OCI-LY7 (cell line): ENCODE measurements around the gene PRF1. TPM values are rescaled to one million over a fixed set of nuclear protein-coding genes. Genes with fewer than 3 reads are reported as not detected.

ENCODE experiments used
- BruUV-seq: library from RNA; stranded (reverse); fragments of 400-500 nt; replicated peaks from 2 replicates; lab custom pipeline; 2021; lab: Mats Ljungman, UMichigan
- CTCF ChIA-PET: fragments of 300-600 bp; sonication (Branson Sonifier 250); formaldehyde crosslinking; loops from one replicate; lab custom pipeline; 2022; ENCODE audit warnings: antibody characterized with exemption; ENCODE audit not compliant: unreplicated experiment; lab: Charles Lee
- POLR2A ChIA-PET: fragments of 300-600 bp; sonication (Branson Sonifier 250); formaldehyde crosslinking; loops from one replicate; lab custom pipeline; 2022; ENCODE audit warnings: antibody characterized with exemption; lab: Charles Lee
- DNase-seq: peaks from one replicate; pipeline ENCODE4 v3.0.0-alpha.2; 2015; ENCODE audit warnings: low spot score
- H2AFZ ChIP-seq: fragments of 200-600 bp; sonication (generic), shearing (Covaris generic); 2 replicates; pipeline ENCODE4 v1.6.1; 2014; ENCODE audit warnings: mild to moderate bottlenecking, antibody characterized with exemption, low read length, moderate library complexity
- H3K27ac ChIP-seq: fragments of 200-600 bp; sonication (generic); 2 replicates; pipeline ENCODE4 v1.5.1; 2014; ENCODE audit warnings: mixed run types, low read depth, mild to moderate bottlenecking, moderate library complexity, low read length, inconsistent platforms; ENCODE audit not compliant: poor library complexity, severe bottlenecking
- H3K36me3 ChIP-seq: fragments of 200-600 bp; sonication (generic); 2 replicates; pipeline ENCODE4 v1.6.1; 2014; ENCODE audit warnings: mild to moderate bottlenecking, antibody characterized with exemption, low read length, moderate library complexity, mixed read lengths; ENCODE audit not compliant: insufficient read depth
- H3K4me1 ChIP-seq: fragments of 200-600 bp; sonication (generic); 2 replicates; pipeline ENCODE4 v1.5.1; 2014; ENCODE audit warnings: mild to moderate bottlenecking, low read length; ENCODE audit not compliant: insufficient read depth, poor library complexity, severe bottlenecking
- H3K4me2 ChIP-seq: fragments of 200-600 bp; sonication (generic); 2 replicates; pipeline ENCODE4 v1.6.1; 2014; ENCODE audit warnings: mild to moderate bottlenecking, low read length
- H3K4me3 ChIP-seq: fragments of 200-600 bp; sonication (generic); 2 replicates; pipeline ENCODE4 v1.5.1; 2014; ENCODE audit warnings: mild to moderate bottlenecking, low read depth, low read length; ENCODE audit not compliant: poor library complexity, severe bottlenecking
- H3K79me2 ChIP-seq: fragments of 200-600 bp; sonication (generic); 2 replicates; pipeline ENCODE4 v1.6.1; 2016; ENCODE audit warnings: low read depth, mild to moderate bottlenecking, low read length, moderate library complexity, mixed read lengths; ENCODE audit not compliant: insufficient read depth
- H3K9me2 ChIP-seq: fragments of 200-600 bp; sonication (generic); 2 replicates; pipeline ENCODE4 v1.6.1; 2016; ENCODE audit warnings: mild to moderate bottlenecking, low read length, mixed read lengths; ENCODE audit not compliant: insufficient read depth
- H3K9me3 ChIP-seq: fragments of 200-600 bp; sonication (generic); 2 replicates; pipeline ENCODE4 v1.6.1; 2014; ENCODE audit warnings: mild to moderate bottlenecking, mixed run types, low read length, mixed read lengths
- H4K20me1 ChIP-seq: fragments of 200-600 bp; sonication (generic); 2 replicates; pipeline ENCODE4 v1.6.1; 2014; ENCODE audit warnings: mild to moderate bottlenecking, antibody characterized with exemption, low read length, moderate library complexity, mixed read lengths; ENCODE audit not compliant: insufficient read depth
- EZH2phosphoT487 ChIP-seq: fragments of 200-600 bp; sonication (generic); IDR thresholded peaks from 2 replicates; pipeline ENCODE4 v1.6.1; 2018; ENCODE audit warnings: low read depth, borderline replicate concordance, mild to moderate bottlenecking, mixed run types, antibody characterized with exemption, low read length, moderate library complexity, mixed read lengths
- intact Hi-C: fragments of 100-400 bp; cut with micrococcal nuclease; formaldehyde crosslinking; loops from one replicate; pipeline ENCODE4 v1.10.0; 2022; ENCODE audit not compliant: unreplicated experiment
- total RNA-seq, 2 experiments: library from RNA; depleted of rRNA in 1 of 2; stranded (reverse); fragments of >200 nt in 1 of 2; shearing (Covaris generic) in 1 of 2; gene quantifications; 2 replicates each; pipeline ENCODE4 v1.2.3, GENCODE V29; 2014 to 2022
- TF ChIP-seq, protein P1 (sequence below): fragments of 200-600 bp; sonication (generic); conservative IDR thresholded peaks from 2 replicates; pipeline ENCODE4 v1.5.1; 2014; ENCODE audit warnings: mild to moderate bottlenecking, antibody characterized with exemption, low read length, moderate library complexity, mixed read lengths

The PRF1 gene
- total RNA-seq, 2 experiments from 2014 or later = 5.8 to 7.0 TPM

DNA sequence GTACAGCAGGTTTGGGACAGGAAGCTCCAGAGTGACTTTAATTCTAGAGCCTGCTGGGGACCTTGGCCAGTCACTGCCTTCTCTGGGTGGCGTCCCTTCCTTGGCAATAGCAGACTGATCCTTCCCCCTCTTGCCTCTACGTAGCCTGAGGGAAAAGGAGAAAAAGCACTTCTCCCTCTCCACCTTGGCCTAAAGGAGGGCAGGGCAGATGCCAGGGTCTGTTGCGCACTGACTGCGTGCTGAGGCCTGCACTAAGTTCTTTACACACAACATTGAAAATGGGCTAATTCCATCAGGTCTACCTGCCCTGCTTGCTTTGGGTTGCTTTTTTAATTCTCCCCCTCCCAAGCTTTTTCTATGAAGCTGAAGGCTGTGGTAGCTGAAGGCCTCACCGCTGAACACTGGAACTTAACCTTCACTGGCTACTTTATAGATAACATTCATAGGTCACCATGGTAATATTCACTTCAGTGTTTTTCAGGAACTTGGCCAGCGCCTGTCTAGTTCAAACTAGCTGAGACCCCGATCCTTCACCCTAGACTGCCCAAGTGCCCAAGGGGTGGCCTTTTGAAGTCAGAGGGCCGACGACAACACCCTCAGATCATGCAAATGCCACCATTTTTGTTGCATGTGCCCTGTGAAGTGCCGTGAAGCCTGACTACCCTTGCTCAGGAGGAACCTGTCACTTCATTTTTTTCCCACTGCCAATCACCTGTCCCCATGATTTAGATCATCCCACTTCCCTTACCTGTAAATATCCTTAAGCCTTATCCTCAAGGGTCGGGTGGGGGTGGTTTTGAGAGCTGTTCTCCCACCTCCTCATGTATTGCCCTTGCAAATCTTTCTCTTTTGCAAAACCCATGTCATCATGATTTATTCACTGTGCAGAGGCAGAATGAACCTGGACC, 28.7 kb downstream of the PRF1 start:
- H3K4me1 ChIP-seq = peaks cover 56% of the 10 kb centered on the region
- no peaks in the 10 kb centered on the region for H3K9me3 ChIP-seq
- H3K9me2 ChIP-seq = no peaks in the 10 kb centered on the region
- H3K79me2 ChIP-seq = no peaks in the 10 kb centered on the region
- peak overlapping the region; percentile 0 for H3K27ac ChIP-seq
- H2AFZ ChIP-seq = no peak overlapping the region
- intact Hi-C loops = no loop called here
- no peak overlapping the region for H3K4me2 ChIP-seq
- no peak overlapping the region for H3K4me3 ChIP-seq
- H4K20me1 ChIP-seq = no peaks in the 10 kb centered on the region
- ChIA-PET CTCF (no interaction called here), POLR2A (interaction anchor here (1.0 to 1.1 kb wide), 2 partner anchors 9 to 12 kb away, joined by 3 read pairs; no protein-coding TSS in a partner anchor)
- no peak for DNase-seq
- BruUV-seq = no TSS peak
- H3K36me3 ChIP-seq = peaks cover 11% of the 10 kb centered on the region; the same call in 1 of the 2 replicates
- no peak for TF ChIP-seq EZH2phosphoT487
- TF ChIP-seq, protein P1, sequence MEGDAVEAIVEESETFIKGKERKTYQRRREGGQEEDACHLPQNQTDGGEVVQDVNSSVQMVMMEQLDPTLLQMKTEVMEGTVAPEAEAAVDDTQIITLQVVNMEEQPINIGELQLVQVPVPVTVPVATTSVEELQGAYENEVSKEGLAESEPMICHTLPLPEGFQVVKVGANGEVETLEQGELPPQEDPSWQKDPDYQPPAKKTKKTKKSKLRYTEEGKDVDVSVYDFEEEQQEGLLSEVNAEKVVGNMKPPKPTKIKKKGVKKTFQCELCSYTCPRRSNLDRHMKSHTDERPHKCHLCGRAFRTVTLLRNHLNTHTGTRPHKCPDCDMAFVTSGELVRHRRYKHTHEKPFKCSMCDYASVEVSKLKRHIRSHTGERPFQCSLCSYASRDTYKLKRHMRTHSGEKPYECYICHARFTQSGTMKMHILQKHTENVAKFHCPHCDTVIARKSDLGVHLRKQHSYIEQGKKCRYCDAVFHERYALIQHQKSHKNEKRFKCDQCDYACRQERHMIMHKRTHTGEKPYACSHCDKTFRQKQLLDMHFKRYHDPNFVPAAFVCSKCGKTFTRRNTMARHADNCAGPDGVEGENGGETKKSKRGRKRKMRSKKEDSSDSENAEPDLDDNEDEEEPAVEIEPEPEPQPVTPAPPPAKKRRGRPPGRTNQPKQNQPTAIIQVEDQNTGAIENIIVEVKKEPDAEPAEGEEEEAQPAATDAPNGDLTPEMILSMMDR = no peak

DNA sequence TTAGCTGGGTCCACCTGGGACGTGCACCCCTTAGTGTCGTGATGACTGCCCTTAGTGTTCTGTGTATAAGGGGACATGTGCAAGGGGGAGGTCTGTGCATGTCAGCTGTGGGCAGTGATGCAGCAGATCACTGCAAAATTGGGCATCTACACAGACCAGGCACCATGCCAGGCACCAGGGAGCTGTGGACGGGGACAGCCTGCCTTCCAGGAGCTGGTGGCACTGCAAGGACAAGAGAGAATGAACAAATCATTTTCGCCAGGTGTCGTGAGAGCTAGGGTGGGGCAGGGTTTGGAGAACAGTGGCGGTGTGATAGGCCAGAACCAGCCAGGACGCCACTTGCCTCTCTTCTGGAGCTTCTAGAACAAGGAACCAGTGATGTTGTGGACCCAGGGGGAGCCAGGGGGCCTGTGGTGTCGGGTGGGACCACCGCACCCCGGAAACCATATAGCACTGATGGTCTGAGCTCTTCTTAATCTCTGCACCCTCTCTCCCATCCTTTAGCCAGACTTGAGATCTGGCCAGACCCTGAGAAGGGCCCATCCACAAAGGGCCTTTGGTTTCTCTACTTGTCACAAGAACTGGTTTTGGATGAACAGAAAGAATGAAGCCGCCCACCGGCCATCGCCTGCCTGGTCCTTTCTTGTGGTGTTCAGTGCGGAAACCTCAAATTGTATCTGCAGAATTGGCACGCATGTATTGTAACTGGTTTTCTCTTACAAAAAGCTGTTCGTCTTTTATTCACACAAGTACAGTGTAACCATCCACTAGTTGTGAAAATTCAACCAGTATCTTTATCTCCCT, 30.7 kb downstream of the PRF1 start:
- Histone ChIP-seq H4K20me1 (no peaks in the 10 kb centered on the region), H3K9me2 (no peaks in the 10 kb centered on the region), H3K27ac (no peak overlapping the region), H3K4me1 (peaks cover 35% of the 10 kb centered on the region), H3K4me3 (no peak overlapping the region), H3K9me3 (no peaks in the 10 kb centered on the region), H3K4me2 (no peak overlapping the region), H3K79me2 (no peaks in the 10 kb centered on the region), H3K36me3 (peaks cover 24% of the 10 kb centered on the region; the same call in 1 of the 2 replicates), H2AFZ (no peak overlapping the region)
- DNase-seq = no peak
- intact Hi-C loops = no loop called here
- no TSS peak for BruUV-seq
- POLR2A ChIA-PET = no interaction called here
- TF ChIP-seq, protein P1 = no peak
- TF ChIP-seq EZH2phosphoT487 = no peak
- CTCF ChIA-PET = no interaction called here
